Fibroblast of the aortic adventitia (primary cell): ENCODE results near the gene SEMG1. TPM values are rescaled to one million over a fixed set of nuclear protein-coding genes. Genes with fewer than 3 reads are reported as not detected.

ENCODE experiments used
- DNase-seq: peaks from one replicate; pipeline ENCODE4 v3.0.0-alpha.2; 2010; ENCODE audit warnings: low read depth
- H3K4me3 ChIP-seq: 2 replicates; pipeline ENCODE4 v1.5.1; 2011; ENCODE audit warnings: low read depth, mild to moderate bottlenecking, control low read depth, low read length, moderate library complexity
- CTCF ChIP-seq: IDR thresholded peaks from 2 replicates; pipeline ENCODE4 v1.5.1; 2011; ENCODE audit warnings: mild to moderate bottlenecking, low read length, control low read depth, inconsistent platforms; ENCODE audit not compliant: insufficient read depth
- total RNA-seq: library from RNA; depleted of rRNA; stranded (reverse); fragments of >200 nt; gene quantifications from 2 replicates; pipeline ENCODE4 v1.2.3, GENCODE V29; 2012; ENCODE audit warnings: low replicate concordance

SEMG1 gene
- total RNA-seq, 1 donor: not detected

GRCh38 chr20:45235995-45236394 lies 29.2 kb downstream of the SEMG1 start:
- peak; percentile 46 for TF ChIP-seq CTCF
- H3K4me3 ChIP-seq: no peak overlapping the region
- DNase-seq: no peak

GRCh38 chr20:45238139-45238538 lies 31.3 kb downstream of the SEMG1 start:
- no peak for DNase-seq
- no peak for TF ChIP-seq CTCF
- H3K4me3 ChIP-seq: no peak overlapping the region

- DNase-seq: no peak
- no peak overlapping the region for H3K4me3 ChIP-seq
- no peak for TF ChIP-seq CTCF
Measured at GRCh38 chr20:45246109-45246508, 39.3 kb downstream of the SEMG1 start.

GRCh38 chr20:45247865-45248264 lies 41.0 kb downstream of the SEMG1 start:
- no peak for TF ChIP-seq CTCF
- no peak overlapping the region for H3K4me3 ChIP-seq
- no peak for DNase-seq

GRCh38 chr20:45248609-45249008 lies 41.8 kb downstream of the SEMG1 start:
- no peak for TF ChIP-seq CTCF
- no peak overlapping the region for H3K4me3 ChIP-seq
- no peak for DNase-seq

GRCh38 chr20:45251884-45252560 lies 45.2 kb downstream of the SEMG1 start:
- H3K4me3 ChIP-seq: no peak overlapping the region
- no peak for TF ChIP-seq CTCF
- peak; percentile 5 for DNase-seq

GRCh38 chr20:45253261-45253660 lies 46.4 kb downstream of the SEMG1 start:
- no peak for DNase-seq
- no peak for TF ChIP-seq CTCF
- no peak overlapping the region for H3K4me3 ChIP-seq
